K562 (cell line): ENCODE results near the gene MT2A. TPM values are rescaled to one million over a fixed set of nuclear protein-coding genes. Genes with fewer than 3 reads are reported as not detected.
A peak's percentile ranks its signal among the peaks of the same experiment; 100 is the strongest.

Experiments
- GABPA ChIP-seq: fragments of 200-800 bp; sonication (Bioruptor generic); conservative IDR thresholded peaks from 2 replicates; pipeline ENCODE4 v1.6.1; 2016; ENCODE audit warnings: low read depth, missing genetic modification characterization, missing compliant biosample characterization
- ZHX1 ChIP-seq: fragments of 150-350 bp; conservative IDR thresholded peaks from 2 replicates; pipeline ENCODE4 v1.6.1; 2014; ENCODE audit warnings: low read length
- ZNF318 ChIP-seq, 2 experiments: fragments of 450-650 bp; IDR thresholded peaks; 2 replicates each; pipeline ENCODE4 v1.6.1; 2016; ENCODE audit warnings: mild to moderate bottlenecking in 2 of 2, borderline replicate concordance in 1 of 2, low read depth in 1 of 2, moderate library complexity in 1 of 2
- ZNF436 ChIP-seq: fragments of 250-450, 450-650 bp; sonication (Bioruptor Pico); formaldehyde crosslinking; IDR thresholded peaks from 2 replicates; pipeline ENCODE4 v1.7.0; 2020; ENCODE audit warnings: mild to moderate bottlenecking
- ZNF445 ChIP-seq: fragments of 250-450 bp; sonication (Bioruptor Pico); IDR thresholded peaks from 2 replicates; pipeline ENCODE4 v1.4.0; 2020; ENCODE audit warnings: low read depth, mild to moderate bottlenecking, moderate library complexity
- polyA plus RNA-seq, 8 experiments: library from polyadenylated mRNA; depleted of rRNA in 4 of 8; stranded (reverse) in 5 of 8; unstranded in 3 of 8; fragments of >200 nt; fragmentation: Nextera tagmentation in 2 of 8; fragmentation: Illumina TruSeq in 1 of 8; extraction: Ambion mirVana in 2 of 8; extraction: Trizol in 1 of 8; gene quantifications; 2 replicates each; pipeline versions ENCODE4 v1.2.1 to v1.2.3, GENCODE V29; 2011 to 2014; ENCODE audit warnings: inconsistent platforms in 1 of 8, missing spikeins in 1 of 8
- total RNA-seq, 7 experiments: library from RNA; depleted of rRNA in 6 of 7; stranded (reverse); fragments of >200 nt in 6 of 7; fragmentation: Illumina TruSeq in 2 of 7; extraction: Trizol in 2 of 7; gene quantifications; 2 replicates each; pipeline versions ENCODE4 v1.2.1 to v1.2.3, GENCODE V29; 2011 to 2021; ENCODE audit warnings: low replicate concordance in 1 of 7

MT2A gene
- total and polyA plus RNA-seq, 9 of the 15 experiments (the other 6 are each of a cell fraction or from before 2014, with no cell fraction given) = 2.0 to 16.9 (median 8.5) TPM

DNA sequence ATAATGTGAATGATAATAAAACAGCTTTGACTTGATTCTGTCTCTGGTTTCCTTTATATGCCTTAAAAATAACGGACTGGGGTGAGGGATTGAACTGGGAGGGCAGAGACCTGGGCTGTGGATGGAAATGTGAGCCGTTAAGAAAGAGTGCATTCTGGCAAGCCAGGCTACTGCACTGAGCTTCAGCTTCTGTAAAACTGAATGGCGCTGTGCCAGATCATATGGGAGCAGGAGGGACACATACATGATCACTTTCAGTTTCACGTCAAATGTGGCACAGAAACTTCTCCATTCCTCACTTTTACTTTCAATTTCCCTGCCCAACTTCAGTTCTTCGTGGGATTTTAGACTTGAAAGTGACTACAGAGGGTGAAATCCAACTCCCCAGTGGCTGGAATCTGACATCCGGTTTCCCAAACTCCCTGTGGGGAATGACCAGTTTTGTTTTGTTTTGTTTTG is 1.1 kb downstream of the MT2A start (continued):
- TF ChIP-seq ZNF318 (IDR thresholded peaks at IDR 0.05; ENCODE audit: borderline replicate concordance in 1 of 2, low read depth in 1 of 2) (peak in 1 of 2 experiments; percentile 85; a peak in 2 of 4 replicates), ZNF445 (no peak), GABPA (tag) (peak; percentile 37), ZNF436 (CRISPR knock-in tag) (peak; percentile 59; the same call in 1 of the 2 replicates), ZHX1 (no peak)
